CD4-positive, alpha-beta T cell (primary cell): ENCODE measurements around the gene EXOSC2. TPM values are rescaled to one million over a fixed set of nuclear protein-coding genes. Genes with fewer than 3 reads are reported as not detected.

Experiments used
- ATAC-seq: fragments of 200-7000 bp; cut with Tn5 transposase; one replicate; pipeline ENCODE4 v1.10.0; 2022; ENCODE audit warnings: mild to moderate bottlenecking; ENCODE audit not compliant: poor library complexity
- CTCF ChIA-PET: fragments of 350-600 bp; sonication (Branson Sonifier 250); formaldehyde crosslinking; loops from one replicate; lab custom pipeline; 2021; ENCODE audit warnings: antibody characterized with exemption, inconsistent platforms; lab: Charles Lee
- POLR2A ChIA-PET: fragments of 350-600 bp; sonication (Branson Sonifier 250); formaldehyde crosslinking; loops from one replicate; lab custom pipeline; 2021; ENCODE audit warnings: antibody characterized with exemption, inconsistent platforms; lab: Charles Lee
- DNase-seq, 14 experiments: peaks; one replicate each; pipeline ENCODE4 v3.0.0-alpha.2; 2013 to 2020; ENCODE audit warnings: mixed read lengths in 2 of 14
- H3K27ac ChIP-seq, 2 donors: one replicate each; pipeline versions ENCODE4 v1.5.1 to v1.7.0; 2013; ENCODE audit warnings: low read length in 2 of 2, low read depth in 1 of 2, mild to moderate bottlenecking in 1 of 2
- H3K27me3 ChIP-seq, 2 experiments: 1 replicate in 1 of 2; 2 replicates in 1 of 2; pipeline versions ENCODE4 v1.6.1 to v1.7.0; 2013; ENCODE audit warnings: low read length in 2 of 2, control low read depth in 1 of 2, mild to moderate bottlenecking in 1 of 2, moderate library complexity in 1 of 2; ENCODE audit not compliant: insufficient read depth in 2 of 2, control insufficient read depth in 1 of 2
- H3K36me3 ChIP-seq: one replicate; pipeline ENCODE4 v1.6.1; 2013; ENCODE audit warnings: low read length, control low read depth; ENCODE audit not compliant: insufficient read depth
- H3K4me1 ChIP-seq: one replicate; pipeline ENCODE4 v1.6.1; 2013; ENCODE audit warnings: low read length, control low read depth; ENCODE audit not compliant: insufficient read depth
- H3K4me3 ChIP-seq: one replicate; pipeline ENCODE4 v1.5.1; 2013; ENCODE audit warnings: mild to moderate bottlenecking, low read length, moderate library complexity
- H3K9me3 ChIP-seq, 2 experiments: 1 replicate in 1 of 2; 2 replicates in 1 of 2; pipeline versions ENCODE4 v1.6.1 to v1.7.0; 2013; ENCODE audit warnings: low read length in 2 of 2, mild to moderate bottlenecking in 2 of 2, control low read depth in 1 of 2, moderate library complexity in 1 of 2; ENCODE audit not compliant: control insufficient read depth in 1 of 2, insufficient read depth in 1 of 2
- H3K27ac Mint-ChIP-seq: one replicate; pipeline ENCODE4 v1.8.0; 2020; ENCODE audit warnings: mixed read lengths
- H3K27me3 Mint-ChIP-seq: one replicate; pipeline ENCODE4 v1.8.0; 2021; ENCODE audit warnings: mixed read lengths
- H3K36me3 Mint-ChIP-seq: one replicate; pipeline ENCODE4 v1.8.0; 2021; ENCODE audit warnings: low read depth, mixed read lengths
- H3K4me1 Mint-ChIP-seq: one replicate; pipeline ENCODE4 v1.8.0; 2021; ENCODE audit warnings: low read depth, mixed read lengths
- H3K4me3 Mint-ChIP-seq: one replicate; pipeline ENCODE4 v1.8.0; 2020; ENCODE audit warnings: mild to moderate bottlenecking, mixed read lengths
- H3K9me3 Mint-ChIP-seq: one replicate; pipeline ENCODE4 v1.8.0; 2020; ENCODE audit warnings: mixed read lengths
- intact Hi-C, 2 experiments: fragments of 100-400 bp; cut with DNase I in 1 of 2; cut with micrococcal nuclease in 1 of 2; formaldehyde crosslinking; loops; one replicate each; pipeline versions ENCODE4 v1.15.1 to v1.9.0; 2023 to 2025; cut with DNase I, micrococcal nuclease
- total RNA-seq, 174 experiments: library from RNA in 2 of 174; stranded (reverse) in 2 of 174; gene quantifications; one replicate each; pipeline ENCODE4 v1.2.3 and lab custom pipeline; 2021 to 2026
- TF ChIP-seq, protein P1 (sequence below): fragments of 200-600 bp; IDR thresholded peaks from one replicate; pipeline ENCODE4 v1.8.0; 2022; ENCODE audit warnings: antibody characterized with exemption, mild to moderate bottlenecking

EXOSC2 gene
- total RNA-seq, 2 experiments from 2014 or later: 49.2 to 50.2 TPM

DNA sequence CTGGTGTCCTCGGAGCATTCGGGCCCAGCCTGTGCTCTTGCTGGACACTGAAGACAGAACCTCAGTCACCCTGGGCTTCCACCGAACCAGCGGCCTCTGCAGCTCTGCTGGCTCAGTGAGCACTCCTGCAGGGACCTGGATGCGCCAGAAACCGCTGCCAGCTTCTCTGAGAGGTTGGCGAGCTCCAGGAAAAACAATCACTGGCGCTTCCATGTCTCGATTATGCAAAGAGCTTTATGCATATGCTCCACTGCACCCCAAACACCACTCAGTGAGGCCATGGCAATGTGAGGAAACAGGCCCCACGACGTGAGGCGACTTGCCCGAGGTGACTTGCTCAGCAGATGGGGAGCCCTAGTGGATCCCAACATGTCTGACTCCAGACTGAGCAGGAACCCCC, 18.2 kb upstream of the EXOSC2 start:
- CTCF ChIA-PET: interaction anchor here (1.4 kb wide), 1 partner anchor 9 kb away, joined by 3 read pairs; no protein-coding TSS in a partner anchor

DNA sequence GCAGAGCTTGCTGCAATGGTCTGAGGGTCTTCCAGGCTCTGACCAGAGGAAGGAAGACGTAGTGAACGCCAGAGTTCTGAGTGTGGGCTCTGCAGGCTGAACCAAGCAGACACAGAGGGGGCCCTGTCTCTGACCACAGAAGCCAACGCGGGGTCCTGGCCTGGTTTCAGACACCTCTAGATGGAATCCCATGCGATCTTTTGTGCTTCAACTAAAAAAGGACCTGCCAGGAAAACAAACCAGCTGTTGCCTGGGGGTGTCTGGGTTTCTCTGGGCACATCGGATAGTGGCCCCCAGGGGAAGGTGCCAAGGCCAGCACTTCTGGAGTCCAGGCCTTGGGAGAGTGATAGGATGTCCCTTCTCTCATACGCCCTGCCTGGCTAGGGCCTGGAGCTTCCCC, 16.3 kb upstream of the EXOSC2 start:
- no peaks in the 10 kb centered on the region for H3K9me3 Mint-ChIP-seq
- CTCF ChIA-PET: no interaction called here
- H3K27ac ChIP-seq: no peak overlapping the region
- DNase-seq (no peak), ATAC-seq (no peak)
- H3K27me3 ChIP-seq: peaks cover 5 to 6% of the 10 kb centered on the region in 2 experiments
- H3K4me3 Mint-ChIP-seq: no peak overlapping the region
- no peaks in the 10 kb centered on the region for H3K36me3 ChIP-seq
- H3K36me3 Mint-ChIP-seq: peaks cover under 1% of the 10 kb centered on the region
- POLR2A ChIA-PET: no interaction called here
- intact Hi-C loops: no loop called here
- H3K4me1 Mint-ChIP-seq: peaks cover 4% of the 10 kb centered on the region
- H3K9me3 ChIP-seq: no peaks in the 10 kb centered on the region
- peaks cover 18% of the 10 kb centered on the region for H3K27me3 Mint-ChIP-seq
- TF ChIP-seq, protein P1, sequence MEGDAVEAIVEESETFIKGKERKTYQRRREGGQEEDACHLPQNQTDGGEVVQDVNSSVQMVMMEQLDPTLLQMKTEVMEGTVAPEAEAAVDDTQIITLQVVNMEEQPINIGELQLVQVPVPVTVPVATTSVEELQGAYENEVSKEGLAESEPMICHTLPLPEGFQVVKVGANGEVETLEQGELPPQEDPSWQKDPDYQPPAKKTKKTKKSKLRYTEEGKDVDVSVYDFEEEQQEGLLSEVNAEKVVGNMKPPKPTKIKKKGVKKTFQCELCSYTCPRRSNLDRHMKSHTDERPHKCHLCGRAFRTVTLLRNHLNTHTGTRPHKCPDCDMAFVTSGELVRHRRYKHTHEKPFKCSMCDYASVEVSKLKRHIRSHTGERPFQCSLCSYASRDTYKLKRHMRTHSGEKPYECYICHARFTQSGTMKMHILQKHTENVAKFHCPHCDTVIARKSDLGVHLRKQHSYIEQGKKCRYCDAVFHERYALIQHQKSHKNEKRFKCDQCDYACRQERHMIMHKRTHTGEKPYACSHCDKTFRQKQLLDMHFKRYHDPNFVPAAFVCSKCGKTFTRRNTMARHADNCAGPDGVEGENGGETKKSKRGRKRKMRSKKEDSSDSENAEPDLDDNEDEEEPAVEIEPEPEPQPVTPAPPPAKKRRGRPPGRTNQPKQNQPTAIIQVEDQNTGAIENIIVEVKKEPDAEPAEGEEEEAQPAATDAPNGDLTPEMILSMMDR: no peak
- no peak overlapping the region for H3K27ac Mint-ChIP-seq
- no peak overlapping the region for H3K4me3 ChIP-seq
- peaks cover 11% of the 10 kb centered on the region for H3K4me1 ChIP-seq

More for the DNA sequence above, 18.2 kb upstream of the EXOSC2 start:
- TF ChIP-seq, protein P1: no peak
- DNase-seq (no peak), ATAC-seq (no peak)
- no peaks in the 10 kb centered on the region for H3K36me3 ChIP-seq
- Mint-ChIP-seq H3K9me3 (no peaks in the 10 kb centered on the region), H3K4me3 (no peak overlapping the region), H3K27ac (no peak overlapping the region), H3K36me3 (no peaks in the 10 kb centered on the region), H3K27me3 (peaks cover 19% of the 10 kb centered on the region), H3K4me1 (no peaks in the 10 kb centered on the region)
- no peak overlapping the region for H3K4me3 ChIP-seq
- H3K27me3 ChIP-seq: peaks cover 0 to 6% of the 10 kb centered on the region in 2 experiments
- intact Hi-C loops: no loop called here
- POLR2A ChIA-PET: no interaction called here
- no peak overlapping the region for H3K27ac ChIP-seq
- H3K9me3 ChIP-seq: no peaks in the 10 kb centered on the region
- no peaks in the 10 kb centered on the region for H3K4me1 ChIP-seq

DNA sequence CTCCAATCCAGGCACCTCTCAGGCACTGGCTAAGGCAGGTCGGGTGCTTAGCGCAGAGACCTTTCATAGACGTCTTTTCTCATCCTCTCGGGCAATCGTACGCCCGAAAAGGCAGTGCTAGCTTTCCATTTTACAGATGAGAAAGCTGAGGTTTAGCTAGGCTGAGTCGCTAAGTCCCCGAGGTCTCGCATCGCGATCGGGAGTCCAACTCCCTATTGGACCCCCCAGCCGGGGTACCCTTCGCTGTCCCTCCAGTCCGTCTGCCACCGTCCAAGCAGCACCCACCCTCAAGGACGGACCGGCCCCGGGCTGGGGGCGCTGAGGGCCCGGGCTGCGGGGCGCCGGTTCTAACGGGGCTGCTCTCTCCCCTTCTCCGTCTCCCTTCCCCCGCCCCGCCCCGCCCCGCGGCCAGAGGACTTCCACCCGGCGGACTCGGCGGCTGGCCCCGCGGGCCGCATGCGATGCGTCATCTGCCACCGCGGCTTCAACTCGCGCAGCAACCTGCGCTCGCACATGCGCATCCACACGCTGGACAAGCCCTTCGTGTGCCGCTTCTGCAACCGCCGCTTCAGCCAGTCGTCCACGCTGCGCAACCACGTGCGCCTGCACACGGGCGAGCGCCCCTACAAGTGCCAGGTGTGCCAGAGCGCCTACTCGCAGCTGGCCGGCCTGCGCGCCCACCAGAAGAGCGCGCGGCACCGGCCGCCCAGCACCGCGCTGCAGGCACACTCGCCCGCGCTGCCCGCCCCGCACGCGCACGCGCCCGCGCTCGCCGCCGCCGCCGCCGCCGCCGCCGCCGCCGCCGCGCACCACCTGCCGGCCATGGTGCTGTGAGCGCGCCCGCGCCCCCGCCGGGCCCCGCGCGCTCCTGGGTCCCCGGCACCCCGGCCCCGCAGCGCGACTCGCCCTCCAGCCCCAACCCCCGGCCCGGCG, 12.5 kb upstream of the EXOSC2 start:
- Mint-ChIP-seq H3K36me3 (peaks cover 5% of the 10 kb centered on the region), H3K27ac (no peak overlapping the region), H3K4me3 (peak overlapping the region; percentile 56), H3K4me1 (peaks cover 9% of the 10 kb centered on the region), H3K9me3 (no peaks in the 10 kb centered on the region), H3K27me3 (peaks cover 27% of the 10 kb centered on the region)
- ChIA-PET CTCF (no interaction called here), POLR2A (interaction anchor here (3.1 kb wide), 1 partner anchor 13 kb away, joined by 19 read pairs; the partner anchor contains the start of gene EXOSC2)
- H3K27me3 ChIP-seq: peaks cover 5 to 6% of the 10 kb centered on the region in 2 experiments
- peaks cover 15% of the 10 kb centered on the region for H3K4me1 ChIP-seq
- H3K36me3 ChIP-seq: no peaks in the 10 kb centered on the region
- TF ChIP-seq, protein P1: no peak
- peak overlapping the region; percentile 70 for H3K4me3 ChIP-seq
- ATAC-seq (peak; percentile 44), DNase-seq (peak in 13 of 14 experiments; percentile 22 to 82 (median 43))
- H3K9me3 ChIP-seq: peaks cover 0 to 8% of the 10 kb centered on the region in 2 experiments
- intact Hi-C loops: no loop called here
- no peak overlapping the region for H3K27ac ChIP-seq
